ENCODE measurements around the gene SNX13. TPM values are rescaled to one million over a fixed set of nuclear protein-coding genes. Genes with fewer than 3 reads are reported as not detected.
"Not testable (repeated sequence)": the region's sequence is repeated elsewhere in the genome, so short reads cannot be mapped to it uniquely, and the experiment has no call there.

Gene SNX13
- total RNA-seq, 1 donor from 2014 or later, result 32.9 TPM

DNA sequence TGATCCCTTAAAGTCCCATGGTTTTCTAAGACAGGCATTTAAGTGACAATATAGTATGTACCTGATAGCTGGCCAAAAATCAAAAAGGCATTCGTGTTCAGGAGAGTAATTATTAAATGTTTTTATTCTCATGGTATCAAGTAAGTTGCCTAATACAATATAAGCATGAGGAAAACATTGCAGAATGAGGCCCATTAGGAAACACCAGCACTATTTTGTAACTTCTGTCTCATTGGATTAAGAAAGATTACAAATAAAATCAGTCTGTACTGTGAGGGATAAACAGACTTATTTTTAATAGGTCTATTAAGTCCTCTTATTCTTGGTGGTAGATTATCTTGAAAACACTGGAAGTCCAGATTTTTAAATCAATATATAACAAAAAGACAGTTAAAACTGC is 110.1 kb downstream of the SNX13 start:
- H3K27me3 ChIP-seq (ENCODE audit: control insufficient read depth, insufficient read depth, low read length), result no peaks in the 10 kb centered on the region
- H3K36me3 ChIP-seq (ENCODE audit: control insufficient read depth, insufficient read depth, low read length), result no peaks in the 10 kb centered on the region
- FAIRE-seq, result no peak
- TF ChIP-seq, protein P1, sequence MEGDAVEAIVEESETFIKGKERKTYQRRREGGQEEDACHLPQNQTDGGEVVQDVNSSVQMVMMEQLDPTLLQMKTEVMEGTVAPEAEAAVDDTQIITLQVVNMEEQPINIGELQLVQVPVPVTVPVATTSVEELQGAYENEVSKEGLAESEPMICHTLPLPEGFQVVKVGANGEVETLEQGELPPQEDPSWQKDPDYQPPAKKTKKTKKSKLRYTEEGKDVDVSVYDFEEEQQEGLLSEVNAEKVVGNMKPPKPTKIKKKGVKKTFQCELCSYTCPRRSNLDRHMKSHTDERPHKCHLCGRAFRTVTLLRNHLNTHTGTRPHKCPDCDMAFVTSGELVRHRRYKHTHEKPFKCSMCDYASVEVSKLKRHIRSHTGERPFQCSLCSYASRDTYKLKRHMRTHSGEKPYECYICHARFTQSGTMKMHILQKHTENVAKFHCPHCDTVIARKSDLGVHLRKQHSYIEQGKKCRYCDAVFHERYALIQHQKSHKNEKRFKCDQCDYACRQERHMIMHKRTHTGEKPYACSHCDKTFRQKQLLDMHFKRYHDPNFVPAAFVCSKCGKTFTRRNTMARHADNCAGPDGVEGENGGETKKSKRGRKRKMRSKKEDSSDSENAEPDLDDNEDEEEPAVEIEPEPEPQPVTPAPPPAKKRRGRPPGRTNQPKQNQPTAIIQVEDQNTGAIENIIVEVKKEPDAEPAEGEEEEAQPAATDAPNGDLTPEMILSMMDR (IDR thresholded peaks at IDR 0.05; ENCODE audit: insufficient read depth, low read length, severe bottlenecking), result no peak
- peak; percentile 13 for DNase-seq (ENCODE audit: low read depth)
- H3K4me3 ChIP-seq (ENCODE audit: low read depth, low read length), result no peak overlapping the region

DNA sequence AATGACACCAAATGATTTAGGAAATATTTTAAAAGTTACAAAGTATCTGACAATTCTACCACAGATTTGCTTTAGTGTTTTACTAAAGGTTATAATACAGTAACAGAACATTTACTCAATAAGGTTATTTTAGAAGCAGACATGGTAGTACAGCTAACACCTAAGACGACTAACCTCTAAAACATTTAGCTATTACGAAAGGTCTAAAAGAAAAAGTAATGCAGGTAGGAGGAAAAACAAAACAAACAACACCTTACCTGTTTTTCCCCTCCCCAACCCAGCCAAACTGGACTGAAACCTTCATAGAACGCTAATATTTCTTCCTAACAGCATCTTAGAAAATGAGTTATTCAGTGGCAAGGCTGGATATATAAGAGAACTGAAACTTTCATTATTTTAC is 111.3 kb downstream of the SNX13 start:
- FAIRE-seq, result no peak
- H3K27me3 ChIP-seq (ENCODE audit: control insufficient read depth, insufficient read depth, low read length), result no peaks in the 10 kb centered on the region
- no peaks in the 10 kb centered on the region for H3K36me3 ChIP-seq (ENCODE audit: control insufficient read depth, insufficient read depth, low read length)
- H3K4me3 ChIP-seq (ENCODE audit: low read depth, low read length), result no peak overlapping the region
- TF ChIP-seq, protein P1 (IDR thresholded peaks at IDR 0.05; ENCODE audit: insufficient read depth, low read length, severe bottlenecking), result no peak
- DNase-seq (ENCODE audit: low read depth), result peak; percentile 68

DNA sequence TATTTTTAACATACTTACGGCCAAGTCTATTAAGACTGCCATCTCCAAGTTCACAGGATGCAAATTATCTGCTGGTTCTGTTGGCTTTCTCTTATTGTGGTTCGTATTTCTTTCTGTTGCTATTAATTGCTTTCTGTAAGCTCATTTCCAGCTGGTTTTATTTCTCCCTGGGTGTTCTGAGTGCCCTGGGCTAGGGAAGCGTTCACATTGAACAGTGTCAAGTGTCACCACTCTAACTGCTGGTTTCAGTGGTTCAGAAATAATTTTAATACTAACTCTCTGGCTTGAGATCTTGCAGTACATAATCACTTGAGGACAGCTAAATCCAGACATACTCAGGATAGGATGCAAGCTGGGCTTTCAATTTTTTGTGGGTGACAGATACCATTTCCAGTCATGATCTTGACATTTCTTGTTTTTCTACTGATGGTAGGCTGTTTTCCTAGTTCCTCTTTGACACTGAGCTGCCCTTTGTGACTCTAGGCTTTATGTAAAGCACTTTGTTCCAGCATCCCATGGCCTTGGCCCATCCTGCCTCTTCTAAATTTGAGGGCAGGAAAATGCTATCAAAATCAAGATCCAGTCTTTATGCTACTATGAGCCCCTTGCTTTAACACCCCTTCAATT is 117.6 kb downstream of the SNX13 start:
- DNase-seq (ENCODE audit: low read depth), result no peak
- Histone ChIP-seq H3K4me3 (ENCODE audit: low read depth, low read length) (no peak overlapping the region), H3K27me3 (ENCODE audit: control insufficient read depth, insufficient read depth, low read length) (no peaks in the 10 kb centered on the region), H3K36me3 (ENCODE audit: control insufficient read depth, insufficient read depth, low read length) (no peaks in the 10 kb centered on the region)
- FAIRE-seq, result no peak
- TF ChIP-seq, protein P1 (IDR thresholded peaks at IDR 0.05; ENCODE audit: insufficient read depth, low read length, severe bottlenecking), result no peak

DNA sequence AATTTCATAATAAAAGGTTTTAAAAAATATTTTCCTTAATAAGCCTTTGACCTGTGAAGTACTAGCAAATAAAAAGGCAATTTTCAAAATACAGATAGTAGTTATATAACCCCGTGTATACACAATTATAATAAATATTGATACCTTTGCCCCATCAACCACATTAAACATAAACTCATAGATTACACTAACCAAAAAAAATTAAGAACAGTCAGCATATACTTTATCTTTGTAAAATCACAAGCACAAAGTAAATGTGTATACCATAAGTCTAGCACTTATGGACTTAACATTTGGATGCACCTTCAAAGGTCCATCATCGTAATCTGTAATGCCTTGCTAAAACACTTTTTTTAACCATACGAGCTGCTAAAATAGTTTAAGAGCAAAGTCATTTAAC is 123.4 kb downstream of the SNX13 start:
- H3K4me3 ChIP-seq (ENCODE audit: low read depth, low read length), result no peak overlapping the region
- FAIRE-seq, result no peak
- no peaks in the 10 kb centered on the region for H3K27me3 ChIP-seq (ENCODE audit: control insufficient read depth, insufficient read depth, low read length)
- DNase-seq (ENCODE audit: low read depth), result no peak
- TF ChIP-seq, protein P1 (IDR thresholded peaks at IDR 0.05; ENCODE audit: insufficient read depth, low read length, severe bottlenecking), result no peak
- H3K36me3 ChIP-seq (ENCODE audit: control insufficient read depth, insufficient read depth, low read length), result no peaks in the 10 kb centered on the region

DNA sequence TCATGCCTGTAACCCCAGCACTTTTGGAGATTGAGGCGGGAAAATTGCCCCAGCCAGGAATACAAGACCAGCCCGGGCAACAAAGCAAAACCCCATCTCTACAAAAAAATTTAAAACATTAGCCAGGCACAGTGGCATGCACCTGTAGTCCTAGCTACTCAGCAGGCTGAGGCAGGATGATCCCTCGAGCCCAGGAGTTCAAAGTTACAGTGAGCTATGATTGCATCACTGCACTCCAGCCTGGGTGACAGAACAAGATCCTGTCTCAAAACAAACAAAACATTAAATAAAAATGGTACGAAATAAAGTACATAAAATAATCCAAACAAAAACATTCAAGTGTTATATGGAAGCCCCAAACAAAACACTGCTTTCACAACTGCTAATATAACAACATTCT is 125.0 kb downstream of the SNX13 start:
- FAIRE-seq, result no peak
- no peaks in the 10 kb centered on the region for H3K36me3 ChIP-seq (ENCODE audit: control insufficient read depth, insufficient read depth, low read length)
- TF ChIP-seq, protein P1 (IDR thresholded peaks at IDR 0.05; ENCODE audit: insufficient read depth, low read length, severe bottlenecking), result no peak
- H3K27me3 ChIP-seq (ENCODE audit: control insufficient read depth, insufficient read depth, low read length), result no peaks in the 10 kb centered on the region
- DNase-seq (ENCODE audit: low read depth), result no peak
- H3K4me3 ChIP-seq (ENCODE audit: low read depth, low read length), result no peak overlapping the region

DNA sequence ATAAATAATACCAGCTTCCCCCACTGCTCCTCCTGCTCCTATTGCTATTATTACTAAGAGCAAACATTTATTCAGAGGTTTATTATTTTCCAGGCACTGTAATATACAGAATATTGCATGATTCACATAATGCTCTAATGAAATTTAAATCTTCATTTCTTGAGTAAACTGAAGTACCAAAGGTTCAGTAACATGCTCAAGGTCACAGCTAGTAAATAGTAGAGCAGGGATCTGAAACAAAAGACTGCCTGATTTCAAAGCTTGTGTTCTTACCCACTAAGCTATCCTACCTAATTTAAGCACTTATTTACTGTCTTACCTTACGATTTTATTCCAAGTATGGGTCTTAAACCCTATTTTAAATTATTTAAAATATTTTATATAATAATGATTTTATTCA is 126.2 kb downstream of the SNX13 start:
- Histone ChIP-seq H3K27me3 (ENCODE audit: control insufficient read depth, insufficient read depth, low read length) (no peaks in the 10 kb centered on the region), H3K36me3 (ENCODE audit: control insufficient read depth, insufficient read depth, low read length) (no peaks in the 10 kb centered on the region), H3K4me3 (ENCODE audit: low read depth, low read length) (no peak overlapping the region)
- FAIRE-seq (no peak), DNase-seq (ENCODE audit: low read depth) (no peak)
- TF ChIP-seq, protein P1 (IDR thresholded peaks at IDR 0.05; ENCODE audit: insufficient read depth, low read length, severe bottlenecking), result no peak

DNA sequence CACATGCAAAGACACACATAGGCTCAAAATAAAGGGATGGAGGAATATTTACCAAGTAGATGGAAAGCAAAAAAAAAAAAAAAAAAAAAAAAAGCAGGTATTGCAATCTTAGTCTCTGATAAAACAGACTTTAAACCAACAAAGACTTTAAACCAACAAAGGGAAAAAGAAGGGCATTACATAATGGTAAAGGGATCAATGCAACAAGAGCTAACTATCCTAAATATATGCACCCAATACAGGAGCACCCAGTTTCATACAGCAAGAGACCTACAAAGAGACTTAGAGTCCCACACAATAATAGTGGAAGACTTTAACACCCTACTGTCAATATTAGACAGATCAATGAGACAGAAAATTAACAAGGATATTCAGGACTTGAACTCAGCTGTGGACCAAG is 131.1 kb downstream of the SNX13 start:
- FAIRE-seq, result not testable (repeated sequence)

More for the DNA sequence above, 131.1 kb downstream of the SNX13 start:
- not testable (repeated sequence) for H3K36me3 ChIP-seq (ENCODE audit: control insufficient read depth, insufficient read depth, low read length); H3K27me3 ChIP-seq (ENCODE audit: control insufficient read depth, insufficient read depth, low read length); DNase-seq (ENCODE audit: low read depth); H3K4me3 ChIP-seq (ENCODE audit: low read depth, low read length)
